ENCODE data around the gene SPEF2. TPM values are rescaled to one million over a fixed set of nuclear protein-coding genes. Genes with fewer than 3 reads are reported as not detected.

SPEF2 gene
- total and polyA plus RNA-seq, 10 of the 15 experiments (the other 5 are each of a cell fraction or from before 2014, with no cell fraction given): 0.03 to 2.0 (median 0.07) TPM; not detected in 3

DNA sequence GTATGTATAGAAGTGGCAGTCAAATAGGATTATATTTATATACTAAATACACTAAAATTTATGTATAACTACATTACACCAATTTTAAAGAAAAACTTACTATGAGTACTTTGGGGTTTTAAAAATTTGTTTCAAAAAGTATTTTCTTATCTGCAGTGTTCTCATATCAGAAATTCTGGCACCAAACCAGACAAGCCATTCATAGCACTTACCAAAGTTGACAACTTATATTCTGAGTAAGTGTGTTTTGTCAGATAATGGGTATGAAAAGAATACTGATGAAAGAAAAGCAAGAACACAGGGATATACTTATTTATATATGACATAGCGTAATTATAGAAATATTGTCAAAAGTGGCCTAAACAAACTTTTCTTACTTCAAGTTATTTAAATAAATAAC, 67.5 kb downstream of the SPEF2 start:
- in situ Hi-C loops (cut with MboI): no loop called here
- no peak overlapping the region for H2AFZ ChIP-seq (ENCODE audit: control insufficient read depth, low read depth, low read length)
- H3K4me2 ChIP-seq (ENCODE audit: control insufficient read depth, insufficient read depth): no peak overlapping the region
- H3K4me3 ChIP-seq: no peak overlapping the region
- H3K9me3 ChIP-seq (replicated peaks; ENCODE audit: control insufficient read depth, insufficient read depth, low read length): no peaks in the 10 kb centered on the region
- no peaks in the 10 kb centered on the region for H3K79me2 ChIP-seq (ENCODE audit: control insufficient read depth, insufficient read depth, low read length)
- CTCF ChIA-PET: interaction anchor here (1.0 kb wide), 1 partner anchor 15 kb away, joined by 3 read pairs; no protein-coding TSS in a partner anchor
- BruUV-seq (replicated peaks): no TSS peak
- no peak for ATAC-seq
- no peak overlapping the region for H3K27ac ChIP-seq (ENCODE audit: control insufficient read depth, insufficient read depth)
- TF ChIP-seq, protein P1, sequence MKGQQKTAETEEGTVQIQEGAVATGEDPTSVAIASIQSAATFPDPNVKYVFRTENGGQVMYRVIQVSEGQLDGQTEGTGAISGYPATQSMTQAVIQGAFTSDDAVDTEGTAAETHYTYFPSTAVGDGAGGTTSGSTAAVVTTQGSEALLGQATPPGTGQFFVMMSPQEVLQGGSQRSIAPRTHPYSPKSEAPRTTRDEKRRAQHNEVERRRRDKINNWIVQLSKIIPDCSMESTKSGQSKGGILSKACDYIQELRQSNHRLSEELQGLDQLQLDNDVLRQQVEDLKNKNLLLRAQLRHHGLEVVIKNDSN (IDR thresholded peaks at IDR 0.05; ENCODE audit: borderline replicate concordance, extremely low read length, insufficient read depth, low read depth, low read length): no peak
- no peak for TF ChIP-seq YY1 (IDR thresholded peaks at IDR 0.05; ENCODE audit: low read depth, low read length)
- TF ChIP-seq, protein P2, sequence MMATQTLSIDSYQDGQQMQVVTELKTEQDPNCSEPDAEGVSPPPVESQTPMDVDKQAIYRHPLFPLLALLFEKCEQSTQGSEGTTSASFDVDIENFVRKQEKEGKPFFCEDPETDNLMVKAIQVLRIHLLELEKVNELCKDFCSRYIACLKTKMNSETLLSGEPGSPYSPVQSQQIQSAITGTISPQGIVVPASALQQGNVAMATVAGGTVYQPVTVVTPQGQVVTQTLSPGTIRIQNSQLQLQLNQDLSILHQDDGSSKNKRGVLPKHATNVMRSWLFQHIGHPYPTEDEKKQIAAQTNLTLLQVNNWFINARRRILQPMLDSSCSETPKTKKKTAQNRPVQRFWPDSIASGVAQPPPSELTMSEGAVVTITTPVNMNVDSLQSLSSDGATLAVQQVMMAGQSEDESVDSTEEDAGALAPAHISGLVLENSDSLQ (IDR thresholded peaks at IDR 0.05): no peak
- TF ChIP-seq CBX3 (IDR thresholded peaks at IDR 0.05; ENCODE audit: borderline replicate concordance, low read depth): no peak
- TF ChIP-seq TCF3 (IDR thresholded peaks at IDR 0.05; ENCODE audit: borderline replicate concordance, insufficient read depth, low read depth, low read length): no peak
- TF ChIP-seq, protein P3, sequence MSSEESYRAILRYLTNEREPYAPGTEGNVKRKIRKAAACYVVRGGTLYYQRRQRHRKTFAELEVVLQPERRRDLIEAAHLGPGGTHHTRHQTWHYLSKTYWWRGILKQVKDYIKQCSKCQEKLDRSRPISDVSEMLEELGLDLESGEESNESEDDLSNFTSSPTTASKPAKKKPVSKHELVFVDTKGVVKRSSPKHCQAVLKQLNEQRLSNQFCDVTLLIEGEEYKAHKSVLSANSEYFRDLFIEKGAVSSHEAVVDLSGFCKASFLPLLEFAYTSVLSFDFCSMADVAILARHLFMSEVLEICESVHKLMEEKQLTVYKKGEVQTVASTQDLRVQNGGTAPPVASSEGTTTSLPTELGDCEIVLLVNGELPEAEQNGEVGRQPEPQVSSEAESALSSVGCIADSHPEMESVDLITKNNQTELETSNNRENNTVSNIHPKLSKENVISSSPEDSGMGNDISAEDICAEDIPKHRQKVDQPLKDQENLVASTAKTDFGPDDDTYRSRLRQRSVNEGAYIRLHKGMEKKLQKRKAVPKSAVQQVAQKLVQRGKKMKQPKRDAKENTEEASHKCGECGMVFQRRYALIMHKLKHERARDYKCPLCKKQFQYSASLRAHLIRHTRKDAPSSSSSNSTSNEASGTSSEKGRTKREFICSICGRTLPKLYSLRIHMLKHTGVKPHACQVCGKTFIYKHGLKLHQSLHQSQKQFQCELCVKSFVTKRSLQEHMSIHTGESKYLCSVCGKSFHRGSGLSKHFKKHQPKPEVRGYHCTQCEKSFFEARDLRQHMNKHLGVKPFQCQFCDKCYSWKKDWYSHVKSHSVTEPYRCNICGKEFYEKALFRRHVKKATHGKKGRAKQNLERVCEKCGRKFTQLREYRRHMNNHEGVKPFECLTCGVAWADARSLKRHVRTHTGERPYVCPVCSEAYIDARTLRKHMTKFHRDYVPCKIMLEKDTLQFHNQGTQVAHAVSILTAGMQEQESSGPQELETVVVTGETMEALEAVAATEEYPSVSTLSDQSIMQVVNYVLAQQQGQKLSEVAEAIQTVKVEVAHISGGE (CRISPR knock-in tag; IDR thresholded peaks at IDR 0.05): no peak
- TF ChIP-seq, protein P4, sequence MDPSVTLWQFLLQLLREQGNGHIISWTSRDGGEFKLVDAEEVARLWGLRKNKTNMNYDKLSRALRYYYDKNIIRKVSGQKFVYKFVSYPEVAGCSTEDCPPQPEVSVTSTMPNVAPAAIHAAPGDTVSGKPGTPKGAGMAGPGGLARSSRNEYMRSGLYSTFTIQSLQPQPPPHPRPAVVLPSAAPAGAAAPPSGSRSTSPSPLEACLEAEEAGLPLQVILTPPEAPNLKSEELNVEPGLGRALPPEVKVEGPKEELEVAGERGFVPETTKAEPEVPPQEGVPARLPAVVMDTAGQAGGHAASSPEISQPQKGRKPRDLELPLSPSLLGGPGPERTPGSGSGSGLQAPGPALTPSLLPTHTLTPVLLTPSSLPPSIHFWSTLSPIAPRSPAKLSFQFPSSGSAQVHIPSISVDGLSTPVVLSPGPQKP (IDR thresholded peaks at IDR 0.05; ENCODE audit: low read depth, low read length): no peak
- TF ChIP-seq, protein P5, sequence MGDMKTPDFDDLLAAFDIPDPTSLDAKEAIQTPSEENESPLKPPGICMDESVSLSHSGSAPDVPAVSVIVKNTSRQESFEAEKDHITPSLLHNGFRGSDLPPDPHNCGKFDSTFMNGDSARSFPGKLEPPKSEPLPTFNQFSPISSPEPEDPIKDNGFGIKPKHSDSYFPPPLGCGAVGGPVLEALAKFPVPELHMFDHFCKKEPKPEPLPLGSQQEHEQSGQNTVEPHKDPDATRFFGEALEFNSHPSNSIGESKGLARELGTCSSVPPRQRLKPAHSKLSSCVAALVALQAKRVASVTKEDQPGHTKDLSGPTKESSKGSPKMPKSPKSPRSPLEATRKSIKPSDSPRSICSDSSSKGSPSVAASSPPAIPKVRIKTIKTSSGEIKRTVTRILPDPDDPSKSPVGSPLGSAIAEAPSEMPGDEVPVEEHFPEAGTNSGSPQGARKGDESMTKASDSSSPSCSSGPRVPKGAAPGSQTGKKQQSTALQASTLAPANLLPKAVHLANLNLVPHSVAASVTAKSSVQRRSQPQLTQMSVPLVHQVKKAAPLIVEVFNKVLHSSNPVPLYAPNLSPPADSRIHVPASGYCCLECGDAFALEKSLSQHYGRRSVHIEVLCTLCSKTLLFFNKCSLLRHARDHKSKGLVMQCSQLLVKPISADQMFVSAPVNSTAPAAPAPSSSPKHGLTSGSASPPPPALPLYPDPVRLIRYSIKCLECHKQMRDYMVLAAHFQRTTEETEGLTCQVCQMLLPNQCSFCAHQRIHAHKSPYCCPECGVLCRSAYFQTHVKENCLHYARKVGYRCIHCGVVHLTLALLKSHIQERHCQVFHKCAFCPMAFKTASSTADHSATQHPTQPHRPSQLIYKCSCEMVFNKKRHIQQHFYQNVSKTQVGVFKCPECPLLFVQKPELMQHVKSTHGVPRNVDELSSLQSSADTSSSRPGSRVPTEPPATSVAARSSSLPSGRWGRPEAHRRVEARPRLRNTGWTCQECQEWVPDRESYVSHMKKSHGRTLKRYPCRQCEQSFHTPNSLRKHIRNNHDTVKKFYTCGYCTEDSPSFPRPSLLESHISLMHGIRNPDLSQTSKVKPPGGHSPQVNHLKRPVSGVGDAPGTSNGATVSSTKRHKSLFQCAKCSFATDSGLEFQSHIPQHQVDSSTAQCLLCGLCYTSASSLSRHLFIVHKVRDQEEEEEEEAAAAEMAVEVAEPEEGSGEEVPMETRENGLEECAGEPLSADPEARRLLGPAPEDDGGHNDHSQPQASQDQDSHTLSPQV (IDR thresholded peaks at IDR 0.05): no peak
- no peaks in the 10 kb centered on the region for H3K27me3 ChIP-seq (replicated peaks in 1 of 2; ENCODE audit: control insufficient read depth in 2 of 2, insufficient read depth in 2 of 2, low read length in 1 of 2)
- RAD21 ChIA-PET (ENCODE audit: unreplicated experiment): no interaction called here
- 4% methylated on average over 1 of the region's 1 CpG for WGBS (ENCODE audit: insufficient coverage, insufficient replicate concordance, low lambda C conversion rate, missing lambda C conversion rate)
- H4K20me1 ChIP-seq (ENCODE audit: control insufficient read depth, insufficient read depth): no peaks in the 10 kb centered on the region
- H3K4me1 ChIP-seq (ENCODE audit: control insufficient read depth, insufficient read depth, low read length): no peaks in the 10 kb centered on the region
- no peak for FAIRE-seq
- H3K9ac ChIP-seq (ENCODE audit: control insufficient read depth, insufficient read depth, low read length): no peak overlapping the region
- SMC1A ChIA-PET (ENCODE audit: uncharacterized antibody, unreplicated experiment): no interaction called here
- no peaks in the 10 kb centered on the region for H3K36me3 ChIP-seq (ENCODE audit: control insufficient read depth in 2 of 2, insufficient read depth in 2 of 2, low read length in 1 of 2)
- no peak for DNase-seq (ENCODE audit: low read depth, low spot score)
- POLR2A ChIA-PET: no interaction called here
- intact Hi-C loops (cut with micrococcal nuclease; ENCODE audit: unreplicated experiment): no loop called here
